Measurements from ENCODE around the gene RPUSD3.
"Not testable (repeated sequence)": the region's sequence is repeated elsewhere in the genome, so short reads cannot be mapped to it uniquely, and the experiment has no call there.

Gene RPUSD3

GRCh38 chr3:9854291-9854940, 10.6 kb upstream of the RPUSD3 start:
- H3K36me3 Mint-ChIP-seq, H3K9me3 Mint-ChIP-seq, H3K27me3 Mint-ChIP-seq, ATAC-seq, H3K4me1 Mint-ChIP-seq, H3K27ac Mint-ChIP-seq, H3K4me3 Mint-ChIP-seq: not testable (repeated sequence)

GRCh38 chr3:9852528-9852927, 8.7 kb upstream of the RPUSD3 start:
- Mint-ChIP-seq H3K27me3 (peaks cover 8% of the 10 kb centered on the region), H3K36me3 (no peaks in the 10 kb centered on the region), H3K4me1 (no peaks in the 10 kb centered on the region), H3K27ac (no peak overlapping the region), H3K4me3 (no peak overlapping the region), H3K9me3 (no peaks in the 10 kb centered on the region)
- no peak for ATAC-seq

GRCh38 chr3:9851926-9852325, 8.1 kb upstream of the RPUSD3 start:
- not testable (repeated sequence) for H3K27ac Mint-ChIP-seq, H3K36me3 Mint-ChIP-seq, H3K4me3 Mint-ChIP-seq, ATAC-seq, H3K9me3 Mint-ChIP-seq, H3K4me1 Mint-ChIP-seq, H3K27me3 Mint-ChIP-seq

GRCh38 chr3:9851383-9851782, 7.6 kb upstream of the RPUSD3 start:
- H3K4me1 Mint-ChIP-seq, ATAC-seq, H3K4me3 Mint-ChIP-seq, H3K27me3 Mint-ChIP-seq, H3K36me3 Mint-ChIP-seq, H3K27ac Mint-ChIP-seq, H3K9me3 Mint-ChIP-seq: not testable (repeated sequence)

GRCh38 chr3:9848860-9849259, 5.1 kb upstream of the RPUSD3 start:
- not testable (repeated sequence) for ATAC-seq, H3K36me3 Mint-ChIP-seq, H3K4me1 Mint-ChIP-seq, H3K4me3 Mint-ChIP-seq, H3K27me3 Mint-ChIP-seq, H3K27ac Mint-ChIP-seq, H3K9me3 Mint-ChIP-seq

- not testable (repeated sequence) for H3K4me3 Mint-ChIP-seq, H3K27ac Mint-ChIP-seq, H3K27me3 Mint-ChIP-seq, H3K9me3 Mint-ChIP-seq, ATAC-seq, H3K36me3 Mint-ChIP-seq
- peaks cover 18% of the 10 kb centered on the region for H3K4me1 Mint-ChIP-seq
These were observed 4.1 kb upstream of the RPUSD3 start for GRCh38 chr3:9847870-9848269.

GRCh38 chr3:9846931-9847488, 3.2 kb upstream of the RPUSD3 start:
- Mint-ChIP-seq H3K27ac (peak overlapping the region; percentile 24), H3K4me3 (no peak overlapping the region), H3K27me3 (no peaks in the 10 kb centered on the region), H3K9me3 (no peaks in the 10 kb centered on the region), H3K36me3 (peaks cover 6% of the 10 kb centered on the region), H3K4me1 (peaks cover 26% of the 10 kb centered on the region)
- ATAC-seq, result no peak

- Mint-ChIP-seq H3K36me3 (peaks cover 14% of the 10 kb centered on the region), H3K4me3 (no peak overlapping the region), H3K27ac (peak overlapping the region; percentile 24), H3K4me1 (peaks cover 30% of the 10 kb centered on the region), H3K9me3 (no peaks in the 10 kb centered on the region), H3K27me3 (no peaks in the 10 kb centered on the region)
- ATAC-seq, result no peak
These were observed 2.4 kb upstream of the RPUSD3 start for GRCh38 chr3:9846231-9846630.

GRCh38 chr3:9841015-9841414, 2.8 kb downstream of the RPUSD3 start:
- peaks cover 54% of the 10 kb centered on the region for H3K36me3 Mint-ChIP-seq
- no peaks in the 10 kb centered on the region for H3K27me3 Mint-ChIP-seq
- peaks cover 30% of the 10 kb centered on the region for H3K4me1 Mint-ChIP-seq
- ATAC-seq, result no peak
- H3K9me3 Mint-ChIP-seq, result no peaks in the 10 kb centered on the region
- H3K4me3 Mint-ChIP-seq, result no peak overlapping the region
- H3K27ac Mint-ChIP-seq, result no peak overlapping the region

- Mint-ChIP-seq H3K27ac (no peak overlapping the region), H3K4me3 (no peak overlapping the region), H3K36me3 (peaks cover 74% of the 10 kb centered on the region), H3K27me3 (no peaks in the 10 kb centered on the region), H3K9me3 (no peaks in the 10 kb centered on the region), H3K4me1 (peaks cover 22% of the 10 kb centered on the region)
- ATAC-seq, result no peak
These were observed 5.0 kb downstream of the RPUSD3 start for GRCh38 chr3:9838856-9839255.

- Mint-ChIP-seq H3K4me3 (no peak overlapping the region), H3K4me1 (peaks cover 12% of the 10 kb centered on the region), H3K36me3 (peaks cover 80% of the 10 kb centered on the region), H3K27ac (no peak overlapping the region), H3K9me3 (no peaks in the 10 kb centered on the region), H3K27me3 (no peaks in the 10 kb centered on the region)
- no peak for ATAC-seq
These were observed 5.9 kb downstream of the RPUSD3 start for GRCh38 chr3:9837701-9838582.

GRCh38 chr3:9834520-9835380, 9.1 kb downstream of the RPUSD3 start:
- H3K9me3 Mint-ChIP-seq, result no peaks in the 10 kb centered on the region
- no peak for ATAC-seq
- H3K27ac Mint-ChIP-seq, result no peak overlapping the region
- no peaks in the 10 kb centered on the region for H3K27me3 Mint-ChIP-seq
- no peaks in the 10 kb centered on the region for H3K4me1 Mint-ChIP-seq
- no peak overlapping the region for H3K4me3 Mint-ChIP-seq
- H3K36me3 Mint-ChIP-seq, result peaks cover 63% of the 10 kb centered on the region

- no peak for ATAC-seq
These were observed 10.7 kb downstream of the RPUSD3 start for GRCh38 chr3:9833078-9833477.

GRCh38 chr3:9831253-9831652, 12.6 kb downstream of the RPUSD3 start:
- ATAC-seq, result no peak
- H3K27ac Mint-ChIP-seq, result no peak overlapping the region
- H3K27me3 Mint-ChIP-seq, result no peaks in the 10 kb centered on the region
- no peaks in the 10 kb centered on the region for H3K9me3 Mint-ChIP-seq
- no peak overlapping the region for H3K4me3 Mint-ChIP-seq
- peaks cover 7% of the 10 kb centered on the region for H3K4me1 Mint-ChIP-seq
- H3K36me3 Mint-ChIP-seq, result peaks cover 49% of the 10 kb centered on the region

More at GRCh38 chr3:9833078-9833477, 10.7 kb downstream of the RPUSD3 start:
- no peak overlapping the region for H3K4me3 Mint-ChIP-seq
- peaks cover 50% of the 10 kb centered on the region for H3K36me3 Mint-ChIP-seq
- H3K27me3 Mint-ChIP-seq, result no peaks in the 10 kb centered on the region
- H3K4me1 Mint-ChIP-seq, result no peaks in the 10 kb centered on the region
- H3K9me3 Mint-ChIP-seq, result no peaks in the 10 kb centered on the region
- no peak overlapping the region for H3K27ac Mint-ChIP-seq
